ENCODE measurements around the gene ZNF594.
"Not testable (repeated sequence)": the region's sequence is repeated elsewhere in the genome, so short reads cannot be mapped to it uniquely, and the experiment has no call there.

ZNF594 gene

DNA sequence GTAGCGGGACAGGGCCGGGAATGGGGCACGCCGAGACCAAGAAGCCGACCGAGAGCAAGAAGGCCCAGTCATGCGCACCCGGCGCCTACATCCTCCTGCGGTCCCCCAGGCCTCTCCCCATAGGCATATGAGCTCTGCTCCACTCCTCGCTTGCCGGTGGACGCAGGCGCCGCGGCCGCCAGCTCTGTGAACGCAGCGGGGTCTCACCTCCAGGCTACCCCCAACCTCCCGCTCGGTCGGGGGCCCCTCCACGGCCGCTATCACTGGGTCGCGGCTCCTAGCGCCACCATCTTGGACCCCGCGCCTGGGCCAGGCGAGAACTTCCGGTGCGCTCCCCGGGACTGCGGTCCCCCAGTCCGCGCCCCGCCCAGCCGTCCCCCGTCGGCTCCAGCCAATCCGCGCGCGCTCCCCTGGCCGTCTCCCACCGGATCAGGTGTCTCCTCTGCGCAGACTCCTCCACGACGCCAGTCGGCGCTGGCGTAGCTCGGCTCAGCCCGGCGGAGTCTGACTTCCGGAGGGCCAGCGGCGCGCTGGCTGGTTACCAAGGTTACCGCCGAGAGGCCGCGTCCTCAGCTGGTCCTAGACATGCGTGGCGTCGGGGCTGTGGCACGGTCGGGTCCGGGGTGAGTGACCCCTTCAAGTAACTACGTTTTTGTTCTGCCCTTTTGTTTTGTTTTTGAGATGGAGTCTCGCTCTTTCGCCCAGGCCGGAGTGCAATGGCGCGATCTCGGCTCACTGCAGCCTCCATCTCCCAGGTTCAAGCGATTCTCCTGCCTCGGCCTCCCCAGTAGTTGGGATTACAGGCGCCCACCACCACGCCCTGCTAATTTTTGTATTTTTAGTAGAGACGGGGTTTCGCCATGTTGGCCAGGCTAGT, at the start of gene ZNF594:
TSS of gene ZNF594 (minus strand) at position 328 of the 877 bp plus-strand sequence. CDS start 7,612 bp downstream, outside the sequence.
- TF ChIP-seq, protein P1, sequence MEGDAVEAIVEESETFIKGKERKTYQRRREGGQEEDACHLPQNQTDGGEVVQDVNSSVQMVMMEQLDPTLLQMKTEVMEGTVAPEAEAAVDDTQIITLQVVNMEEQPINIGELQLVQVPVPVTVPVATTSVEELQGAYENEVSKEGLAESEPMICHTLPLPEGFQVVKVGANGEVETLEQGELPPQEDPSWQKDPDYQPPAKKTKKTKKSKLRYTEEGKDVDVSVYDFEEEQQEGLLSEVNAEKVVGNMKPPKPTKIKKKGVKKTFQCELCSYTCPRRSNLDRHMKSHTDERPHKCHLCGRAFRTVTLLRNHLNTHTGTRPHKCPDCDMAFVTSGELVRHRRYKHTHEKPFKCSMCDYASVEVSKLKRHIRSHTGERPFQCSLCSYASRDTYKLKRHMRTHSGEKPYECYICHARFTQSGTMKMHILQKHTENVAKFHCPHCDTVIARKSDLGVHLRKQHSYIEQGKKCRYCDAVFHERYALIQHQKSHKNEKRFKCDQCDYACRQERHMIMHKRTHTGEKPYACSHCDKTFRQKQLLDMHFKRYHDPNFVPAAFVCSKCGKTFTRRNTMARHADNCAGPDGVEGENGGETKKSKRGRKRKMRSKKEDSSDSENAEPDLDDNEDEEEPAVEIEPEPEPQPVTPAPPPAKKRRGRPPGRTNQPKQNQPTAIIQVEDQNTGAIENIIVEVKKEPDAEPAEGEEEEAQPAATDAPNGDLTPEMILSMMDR (conservative IDR thresholded peaks at IDR 0.05; ENCODE audit: low read depth): peak; percentile 94
- ChIA-PET POLR2A (ENCODE audit: low non-redundant PET) (interaction anchor here (0.6 kb wide), 1 partner anchor 121 kb away, joined by 3 read pairs; no protein-coding TSS in a partner anchor), CTCF (interaction anchor here (0.5 to 1.1 kb wide), 14 partner anchors 12 to 1998 kb away, joined by 3 to 7 read pairs (median 3); no protein-coding TSS in a partner anchor)
- peak within 1 kb of the TSS; percentile 78 for H3K27ac ChIP-seq
- peak; percentile 97 for DNase-seq (ENCODE audit: low spot score)

- CTCF ChIA-PET; POLR2A ChIA-PET (ENCODE audit: low non-redundant PET); DNase-seq (ENCODE audit: low spot score); H3K27ac ChIP-seq: not testable (repeated sequence)
Measured at GRCh38 chr17:5239769-5240168, 48.1 kb upstream of the ZNF594 start.

DNA sequence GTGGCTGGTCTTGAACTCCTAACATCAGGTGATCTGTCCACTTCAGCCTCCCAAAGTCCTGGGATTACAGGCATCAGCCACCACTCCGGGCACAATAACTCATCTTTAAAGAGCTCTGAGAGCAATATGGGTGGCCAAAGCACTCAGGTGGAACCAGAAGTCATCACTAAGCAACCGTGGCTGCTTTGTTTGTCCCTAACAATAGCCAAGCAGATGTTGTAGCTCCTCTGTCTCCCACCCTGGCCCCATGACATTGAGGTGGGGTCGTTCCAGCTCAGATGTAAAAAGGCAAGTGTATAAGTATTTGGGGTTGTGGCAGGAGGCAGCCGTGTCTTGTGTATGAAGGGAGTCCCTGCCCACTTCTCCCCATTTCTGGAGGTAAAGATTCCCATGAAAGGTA, 46.7 kb upstream of the ZNF594 start:
- no peak for DNase-seq (ENCODE audit: low spot score)
- no peak overlapping the region for H3K27ac ChIP-seq
- TF ChIP-seq, protein P1 (conservative IDR thresholded peaks at IDR 0.05; ENCODE audit: low read depth): no peak
- ChIA-PET POLR2A (ENCODE audit: low non-redundant PET) (no interaction called here), CTCF (interaction anchor here (0.8 kb wide), 1 partner anchor 12 kb away, joined by 9 read pairs; no protein-coding TSS in a partner anchor)

DNA sequence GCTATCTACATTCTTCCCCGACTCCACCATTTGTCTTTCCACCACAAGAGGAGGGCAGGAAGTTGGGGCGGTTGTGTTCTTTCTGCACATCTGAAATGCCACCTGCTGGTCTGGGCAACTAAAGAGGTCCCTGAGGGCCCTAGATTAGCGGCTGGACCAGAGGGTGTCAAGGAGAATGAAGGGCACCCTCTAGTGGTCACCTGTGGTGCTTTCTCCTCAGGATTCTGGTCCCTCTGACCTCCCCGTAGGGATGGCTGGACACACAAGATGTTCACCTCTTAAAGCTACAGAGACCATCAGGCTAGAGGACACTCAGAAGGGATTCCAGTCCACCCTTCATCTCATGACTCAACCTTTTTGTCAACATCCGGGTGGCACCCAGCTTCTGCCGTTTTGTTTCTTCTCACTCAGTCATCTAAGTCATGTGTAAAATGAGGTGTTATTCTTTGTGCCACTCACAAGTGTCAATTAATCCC, 45.9 kb upstream of the ZNF594 start:
- peak; percentile 43 for DNase-seq (ENCODE audit: low spot score)
- TF ChIP-seq, protein P1 (conservative IDR thresholded peaks at IDR 0.05; ENCODE audit: low read depth): peak; percentile 48
- H3K27ac ChIP-seq: no peak overlapping the region
- CTCF ChIA-PET: interaction anchor here (0.6 to 0.8 kb wide), 4 partner anchors 12 to 99 kb away, joined by 4 to 9 read pairs (median 6); no protein-coding TSS in a partner anchor
- POLR2A ChIA-PET (ENCODE audit: low non-redundant PET): no interaction called here

GRCh38 chr17:5236938-5237540, 45.4 kb upstream of the ZNF594 start:
- CTCF ChIA-PET: interaction anchor here (0.6 to 0.7 kb wide), 2 partner anchors 98 to 188 kb away, joined by 3 to 4 read pairs; no protein-coding TSS in a partner anchor
- TF ChIP-seq, protein P1 (conservative IDR thresholded peaks at IDR 0.05; ENCODE audit: low read depth): no peak
- POLR2A ChIA-PET (ENCODE audit: low non-redundant PET): no interaction called here

DNA sequence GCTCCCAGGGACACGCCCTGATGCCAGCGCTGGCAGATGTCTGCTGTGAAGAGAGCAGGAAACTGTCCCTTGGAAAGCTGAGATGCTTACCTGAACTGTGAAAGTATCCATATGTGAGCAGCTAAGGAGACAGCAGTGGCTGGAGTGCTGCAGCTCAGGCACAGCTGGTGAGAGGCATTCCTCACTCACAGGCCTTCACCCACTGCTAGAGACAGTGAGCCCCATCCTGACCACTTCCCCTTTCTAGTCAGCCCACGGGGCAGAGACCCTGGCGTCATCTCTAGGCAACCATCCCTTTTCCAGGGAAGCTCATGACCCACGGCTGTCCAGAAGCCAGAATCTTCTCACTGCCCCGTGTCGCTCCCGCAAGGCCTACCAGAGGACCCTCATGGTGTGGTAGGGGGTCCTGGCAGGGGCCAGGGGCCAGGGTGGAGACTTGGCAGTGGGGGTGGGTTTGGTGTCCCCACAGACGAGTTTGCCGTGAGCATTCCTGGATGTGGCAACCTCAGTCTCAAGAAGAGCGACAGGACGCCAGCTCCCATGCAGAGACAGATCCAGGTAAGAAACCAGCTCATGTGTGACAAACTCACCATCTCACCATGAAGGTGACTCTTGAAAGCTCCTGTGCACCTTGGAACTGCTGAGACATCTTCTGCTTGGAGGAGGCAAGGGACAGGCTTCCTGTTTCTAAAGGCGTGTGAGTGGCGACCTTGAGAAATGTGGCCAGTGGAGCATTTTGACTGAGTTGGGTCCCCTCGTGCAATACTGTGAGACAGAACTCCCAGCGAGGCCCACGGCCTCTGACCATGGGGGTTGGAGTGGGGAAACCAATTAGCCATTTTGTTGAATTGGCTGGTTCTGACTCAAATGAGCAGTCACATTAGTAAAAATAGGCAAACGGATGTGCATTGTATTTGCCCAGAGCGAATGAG, 43.2 kb upstream of the ZNF594 start, which contains the start of gene SCIMP:
TSS of gene SCIMP (minus strand) at position 216 of the 932 bp plus-strand sequence. CDS start at position 111, 105 bp downstream.
- TF ChIP-seq, protein P1 (conservative IDR thresholded peaks at IDR 0.05; ENCODE audit: low read depth): no peak
- no peak within 1 kb of the TSS for H3K27ac ChIP-seq
- ChIA-PET POLR2A (ENCODE audit: low non-redundant PET) (no interaction called here), CTCF (interaction anchor here (0.5 to 1.1 kb wide), 2 partner anchors 9 to 204 kb away, joined by 3 read pairs; no protein-coding TSS in a partner anchor)
- no peak for DNase-seq (ENCODE audit: low spot score)

More at GRCh38 chr17:5236938-5237540, 45.4 kb upstream of the ZNF594 start:
- no peak overlapping the region for H3K27ac ChIP-seq
- no peak for DNase-seq (ENCODE audit: low spot score)

DNA sequence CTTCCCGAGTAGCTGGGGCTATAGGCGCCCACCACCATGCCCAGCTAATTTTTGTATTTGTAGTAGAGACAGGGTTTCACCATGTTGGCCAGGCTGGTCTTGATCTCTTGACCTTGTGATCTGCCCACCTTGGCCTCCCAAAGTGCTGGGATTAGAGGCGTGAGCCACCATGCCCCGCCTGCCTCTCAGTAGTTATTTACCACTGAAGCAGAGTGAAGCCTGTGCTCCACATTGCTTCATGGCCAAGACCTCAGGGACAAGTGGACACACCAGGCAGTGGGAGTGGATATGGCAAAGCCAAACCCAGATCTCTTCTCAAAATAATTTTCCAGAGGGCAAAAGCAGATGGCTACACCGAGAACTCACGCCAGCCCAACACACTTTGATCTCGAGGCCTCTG, 41.8 kb upstream of the ZNF594 start:
- POLR2A ChIA-PET (ENCODE audit: low non-redundant PET); H3K27ac ChIP-seq; DNase-seq (ENCODE audit: low spot score): not testable (repeated sequence)
- CTCF ChIA-PET: interaction anchor here (0.7 kb wide), 1 partner anchor 1056 kb away, joined by 3 read pairs; no protein-coding TSS in a partner anchor

Data from RWPE1 (cell line).